ENCODE measurements around the gene SH3RF3. TPM values are rescaled to one million over a fixed set of nuclear protein-coding genes. Genes with fewer than 3 reads are reported as not detected.

Gene SH3RF3
- total RNA-seq, 2 donors from 2014 or later: 1.3 to 5.6 TPM

DNA sequence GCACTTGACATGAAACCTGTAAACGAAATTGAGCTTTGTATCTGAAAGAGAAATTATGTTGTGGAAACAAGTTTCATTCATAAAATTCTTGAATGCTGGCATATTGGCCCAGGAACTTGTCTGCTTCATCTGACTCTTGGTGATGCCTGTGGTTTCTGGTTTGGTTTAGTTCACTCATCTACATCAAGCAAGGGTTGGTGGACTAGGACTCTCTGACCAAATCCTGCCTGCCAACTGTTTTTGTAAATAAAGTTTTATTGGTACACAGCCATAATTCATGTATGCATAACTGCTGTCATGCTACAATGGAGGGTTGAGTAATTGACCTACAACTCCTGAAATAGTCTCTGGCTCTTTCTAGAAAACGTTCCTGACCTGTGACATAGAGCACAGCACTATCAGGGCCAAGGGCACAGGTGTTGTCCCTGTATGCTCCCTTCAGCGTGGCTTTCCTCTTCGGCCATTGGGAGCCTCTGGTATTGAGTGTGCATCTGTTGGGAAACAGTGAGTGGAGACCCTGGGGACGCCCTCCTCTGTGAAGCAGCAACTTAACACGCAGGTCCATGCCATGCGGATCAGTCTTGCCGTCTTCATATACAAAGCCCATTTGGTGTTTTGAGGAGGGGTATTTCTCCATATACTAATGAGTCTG is 226.3 kb downstream of the SH3RF3 start:
- Histone ChIP-seq H3K4me1 (peaks cover 11% of the 10 kb centered on the region), H3K27ac (no peak overlapping the region), H3K36me3 (replicated peaks in 1 of 2; ENCODE audit: insufficient read depth in 1 of 2, low read depth in 2 of 2) (no peaks in the 10 kb centered on the region), H3K27me3 (no peaks in the 10 kb centered on the region), H3K4me3 (no peak overlapping the region), H3K9me3 (no peaks in the 10 kb centered on the region)
- 81 to 82% methylated on average over 8 of the region's 8 CpGs for WGBS, 2 donors
- TF ChIP-seq, protein P1, sequence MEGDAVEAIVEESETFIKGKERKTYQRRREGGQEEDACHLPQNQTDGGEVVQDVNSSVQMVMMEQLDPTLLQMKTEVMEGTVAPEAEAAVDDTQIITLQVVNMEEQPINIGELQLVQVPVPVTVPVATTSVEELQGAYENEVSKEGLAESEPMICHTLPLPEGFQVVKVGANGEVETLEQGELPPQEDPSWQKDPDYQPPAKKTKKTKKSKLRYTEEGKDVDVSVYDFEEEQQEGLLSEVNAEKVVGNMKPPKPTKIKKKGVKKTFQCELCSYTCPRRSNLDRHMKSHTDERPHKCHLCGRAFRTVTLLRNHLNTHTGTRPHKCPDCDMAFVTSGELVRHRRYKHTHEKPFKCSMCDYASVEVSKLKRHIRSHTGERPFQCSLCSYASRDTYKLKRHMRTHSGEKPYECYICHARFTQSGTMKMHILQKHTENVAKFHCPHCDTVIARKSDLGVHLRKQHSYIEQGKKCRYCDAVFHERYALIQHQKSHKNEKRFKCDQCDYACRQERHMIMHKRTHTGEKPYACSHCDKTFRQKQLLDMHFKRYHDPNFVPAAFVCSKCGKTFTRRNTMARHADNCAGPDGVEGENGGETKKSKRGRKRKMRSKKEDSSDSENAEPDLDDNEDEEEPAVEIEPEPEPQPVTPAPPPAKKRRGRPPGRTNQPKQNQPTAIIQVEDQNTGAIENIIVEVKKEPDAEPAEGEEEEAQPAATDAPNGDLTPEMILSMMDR (IDR thresholded peaks at IDR 0.05): no peak
- no peak for TF ChIP-seq POLR2A (IDR thresholded peaks at IDR 0.05)
- no peak for ATAC-seq
- intact Hi-C loops (cut with DNase I): no loop called here
- no peak for DNase-seq

DNA sequence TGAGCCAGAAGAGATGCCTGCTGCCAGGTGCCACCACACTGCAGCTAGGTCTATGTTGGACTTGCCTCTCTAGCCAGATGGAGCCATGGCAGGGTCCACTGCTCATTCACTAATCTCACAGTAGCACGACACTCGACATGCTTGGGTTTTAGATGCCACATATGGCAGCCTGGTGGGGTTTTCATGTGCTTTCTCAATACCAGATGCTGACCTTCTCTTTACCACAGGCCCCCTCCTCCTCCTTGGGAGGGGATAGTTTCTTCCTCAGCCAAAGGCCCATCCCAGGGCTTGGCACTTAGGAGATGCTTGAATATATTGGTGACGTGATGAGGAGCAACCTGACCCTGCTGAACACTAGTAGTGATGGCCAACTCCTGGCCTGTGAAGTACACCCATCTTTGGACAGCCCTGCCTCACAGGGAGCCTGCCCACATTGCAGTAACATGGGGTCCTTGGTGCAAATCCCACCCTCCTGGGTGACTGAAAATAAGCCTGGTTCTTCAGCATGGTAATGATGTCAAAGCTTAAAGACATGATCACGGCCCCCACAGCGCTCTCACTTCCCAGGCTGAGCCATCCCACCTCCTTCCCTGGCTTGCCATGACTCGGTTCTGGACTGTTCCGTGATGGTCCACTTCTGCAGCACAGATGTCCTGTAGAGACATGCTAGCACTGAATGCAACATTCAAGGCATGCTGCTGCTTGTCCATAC is 227.5 kb downstream of the SH3RF3 start:
- Histone ChIP-seq H3K27ac (no peak overlapping the region), H3K4me3 (no peak overlapping the region), H3K36me3 (replicated peaks in 1 of 2; ENCODE audit: insufficient read depth in 1 of 2, low read depth in 2 of 2) (no peaks in the 10 kb centered on the region), H3K9me3 (no peaks in the 10 kb centered on the region), H3K4me1 (no peaks in the 10 kb centered on the region), H3K27me3 (no peaks in the 10 kb centered on the region)
- no peak for ATAC-seq
- TF ChIP-seq POLR2A (IDR thresholded peaks at IDR 0.05): no peak
- TF ChIP-seq, protein P1 (IDR thresholded peaks at IDR 0.05): no peak
- whole genome bisulfite sequencing, 2 donors: 91 to 92% methylated on average over 6 to 7 of the region's 7 CpGs
- DNase-seq: no peak
- intact Hi-C loops (cut with DNase I): no loop called here

DNA sequence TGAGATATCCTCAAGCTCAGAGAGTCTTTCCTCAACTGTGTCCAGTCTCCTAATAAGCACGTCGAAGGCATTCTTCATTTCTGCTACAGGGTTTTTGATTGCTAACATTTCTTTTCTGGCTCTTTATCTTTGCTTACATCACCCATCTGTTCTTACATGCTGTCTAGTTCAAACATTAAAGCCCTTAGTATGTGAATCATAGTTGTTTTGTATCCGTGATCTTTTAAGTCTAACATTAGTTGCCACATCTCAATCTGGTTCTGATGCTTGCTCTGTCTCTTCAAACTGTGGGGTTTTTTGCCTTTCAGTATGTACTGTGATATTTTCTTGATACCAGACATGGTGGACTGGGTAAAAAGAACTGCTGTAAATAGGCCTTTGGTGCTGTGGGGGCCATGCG is 235.2 kb downstream of the SH3RF3 start:
- no peak for ATAC-seq
- H3K4me1 ChIP-seq: no peaks in the 10 kb centered on the region
- H3K27ac ChIP-seq: no peak overlapping the region
- H3K36me3 ChIP-seq (replicated peaks in 1 of 2; ENCODE audit: insufficient read depth in 1 of 2, low read depth in 2 of 2): no peaks in the 10 kb centered on the region
- no peaks in the 10 kb centered on the region for H3K27me3 ChIP-seq
- 84 to 88% methylated on average over 4 of the region's 4 CpGs for WGBS, 2 donors
- TF ChIP-seq, protein P1 (IDR thresholded peaks at IDR 0.05): no peak
- TF ChIP-seq POLR2A (IDR thresholded peaks at IDR 0.05): no peak
- H3K9me3 ChIP-seq: no peaks in the 10 kb centered on the region
- no peak for DNase-seq
- no peak overlapping the region for H3K4me3 ChIP-seq
- intact Hi-C loops (cut with DNase I): no loop called here

DNA sequence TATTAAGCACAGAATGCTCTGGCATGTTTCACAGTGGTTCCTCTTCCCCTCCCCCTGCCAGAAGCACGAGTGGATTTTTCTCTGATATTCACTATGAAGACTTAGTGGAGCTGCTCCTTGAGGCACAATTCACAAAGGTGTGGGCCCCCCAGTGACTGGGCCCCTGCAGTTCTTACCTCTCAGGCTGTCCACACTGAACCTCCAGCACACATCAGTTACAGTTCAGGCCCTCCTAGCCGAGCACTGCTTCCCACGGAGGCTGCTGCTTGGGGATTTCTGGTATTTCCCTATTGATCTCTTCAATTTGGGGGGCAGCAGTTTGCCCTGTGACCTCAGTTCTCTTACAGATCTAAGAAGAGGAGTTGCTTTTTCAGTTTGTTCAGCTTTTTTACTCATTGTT is 236.1 kb downstream of the SH3RF3 start:
- intact Hi-C loops (cut with DNase I): no loop called here
- WGBS, 2 donors: 41 to 54% methylated on average over 3 of the region's 3 CpGs
- no peak for DNase-seq

More for the DNA sequence above, 236.1 kb downstream of the SH3RF3 start:
- ATAC-seq: no peak
- Histone ChIP-seq H3K36me3 (replicated peaks in 1 of 2; ENCODE audit: insufficient read depth in 1 of 2, low read depth in 2 of 2) (no peaks in the 10 kb centered on the region), H3K9me3 (no peaks in the 10 kb centered on the region), H3K4me3 (no peak overlapping the region), H3K4me1 (no peaks in the 10 kb centered on the region), H3K27ac (no peak overlapping the region), H3K27me3 (no peaks in the 10 kb centered on the region)
- TF ChIP-seq POLR2A (IDR thresholded peaks at IDR 0.05): no peak
- TF ChIP-seq, protein P1 (IDR thresholded peaks at IDR 0.05): no peak
